Activated CD8-positive, alpha-beta memory T cell treated with anti-CD3 and anti-CD28 coated beads, Interleukin-2, amount 50 U/mL, for 24 hours (primary cell): Measurements from ENCODE around the gene XXYLT1.
"Not testable (repeated sequence)": the region's sequence is repeated elsewhere in the genome, so short reads cannot be mapped to it uniquely, and the experiment has no call there.

Source experiments
- DNase-seq: peaks from one replicate; pipeline ENCODE4 v3.0.0-alpha.2; 2020; ENCODE audit errors: extremely low read depth

The XXYLT1 gene

GRCh38 chr3:195063581-195064193 lies 207.3 kb downstream of the XXYLT1 start:
- DNase-seq, result no peak

GRCh38 chr3:195062866-195063540 lies 208.0 kb downstream of the XXYLT1 start:
- no peak for DNase-seq

GRCh38 chr3:195061756-195062655 lies 209.0 kb downstream of the XXYLT1 start:
- no peak for DNase-seq

DNA sequence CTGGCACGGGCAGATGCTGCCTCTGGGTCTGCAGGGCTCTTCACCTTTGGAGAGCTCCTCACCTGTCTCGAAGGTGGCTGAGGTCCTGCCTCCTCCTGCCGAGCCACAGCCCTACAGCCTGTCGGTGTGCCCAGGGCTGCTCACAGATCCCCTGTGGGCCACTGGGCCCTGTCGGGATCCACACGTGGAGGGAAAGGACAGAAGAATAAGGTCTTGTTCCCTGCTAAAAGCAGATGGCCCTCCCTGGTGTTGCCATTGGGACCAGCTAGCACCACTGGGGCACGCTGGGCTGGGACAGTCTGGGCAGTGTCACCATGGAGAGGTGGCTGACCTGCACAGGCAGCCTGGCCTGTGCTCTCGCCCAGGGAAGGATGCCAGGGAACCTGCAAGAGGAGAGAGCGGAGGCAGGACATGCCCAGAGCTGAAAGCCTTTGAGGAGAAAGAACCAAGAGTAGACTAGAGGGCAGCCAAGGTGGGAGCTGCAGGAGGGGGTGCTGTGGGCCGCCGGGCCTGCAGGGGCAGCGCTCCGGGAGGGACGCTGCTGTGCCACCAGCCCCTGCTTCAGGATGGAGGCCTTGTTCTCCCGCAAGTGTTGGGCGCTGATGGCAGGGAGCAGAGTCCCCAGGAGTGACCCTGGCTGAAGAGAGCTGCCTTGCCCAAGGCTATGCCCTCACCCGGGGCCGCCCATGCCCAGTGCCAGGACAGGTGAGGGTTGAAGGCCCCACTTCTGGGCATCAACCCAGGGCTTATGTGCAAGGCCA lies 210.2 kb downstream of the XXYLT1 start:
- DNase-seq, result no peak

DNA sequence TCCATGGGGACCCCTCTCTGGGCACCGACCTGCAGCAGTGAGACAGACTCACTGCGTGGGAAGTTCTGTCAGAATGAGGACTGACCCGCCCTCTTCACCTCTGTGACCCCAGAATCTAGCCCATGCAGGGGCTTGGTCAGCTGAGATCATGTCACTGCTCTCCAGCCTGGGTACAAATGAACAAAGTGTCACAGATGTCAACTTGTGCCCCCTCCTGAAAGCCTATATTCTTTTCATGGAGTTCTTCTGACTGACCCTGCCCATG lies 210.8 kb downstream of the XXYLT1 start:
- DNase-seq, result no peak

DNA sequence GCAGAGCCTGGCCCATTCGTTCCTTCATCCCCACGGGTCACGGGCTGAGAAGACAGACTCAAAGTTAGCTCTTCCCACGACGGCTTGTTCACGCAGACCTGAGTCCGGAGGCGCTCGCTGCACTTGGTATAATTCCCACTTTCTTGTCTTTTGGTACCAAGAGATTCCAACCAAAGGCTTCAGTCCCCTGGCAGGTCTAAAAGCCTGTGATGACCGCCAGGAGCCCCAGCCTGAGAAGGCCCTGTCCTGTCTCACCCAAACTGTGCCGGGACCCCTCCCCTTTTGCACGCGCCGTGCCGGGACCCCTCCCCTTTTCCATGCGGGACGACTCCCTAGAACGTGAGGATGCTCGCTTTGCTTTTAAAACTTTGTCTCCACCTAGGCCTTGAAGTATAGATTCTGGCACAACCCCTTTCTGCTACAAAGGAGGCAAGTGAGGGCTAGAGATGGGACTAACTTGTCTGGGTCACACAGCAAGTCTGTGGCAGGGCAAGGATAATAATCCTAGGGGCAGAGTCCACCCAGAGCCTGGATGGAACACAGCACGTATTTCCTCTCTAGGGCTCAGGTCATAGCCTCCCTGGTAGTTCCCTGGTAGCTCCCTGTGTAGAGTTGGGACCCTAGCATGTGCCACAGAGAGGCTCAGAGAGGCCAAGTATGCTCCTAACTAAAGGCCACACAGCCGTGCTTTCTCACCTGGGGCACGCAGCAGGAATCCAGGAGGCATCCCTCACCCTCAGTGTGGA lies 211.3 kb downstream of the XXYLT1 start:
- DNase-seq, result no peak

DNA sequence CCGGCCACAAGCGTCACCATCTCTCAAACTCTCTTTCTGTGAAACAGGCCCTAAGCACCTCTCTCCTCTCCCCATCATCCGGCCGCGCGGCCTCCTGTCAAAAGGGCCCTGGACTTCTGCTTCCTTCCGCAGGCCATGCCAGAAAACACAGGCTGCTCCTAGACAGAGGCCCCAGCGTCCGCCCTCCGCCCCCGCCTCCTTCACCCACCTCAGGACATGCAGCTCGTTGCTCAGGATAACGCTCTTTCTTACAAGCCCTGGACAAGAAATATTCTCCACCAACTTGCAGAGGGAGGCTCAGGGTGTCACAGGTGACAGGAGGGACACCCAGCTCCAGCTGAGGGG lies 212.0 kb downstream of the XXYLT1 start:
- DNase-seq, result no peak

- no peak for DNase-seq
These were observed 212.5 kb downstream of the XXYLT1 start for GRCh38 chr3:195058336-195059005.

- DNase-seq, result no peak
These were observed 213.2 kb downstream of the XXYLT1 start for GRCh38 chr3:195057716-195058115.

- no peak for DNase-seq
These were observed 214.5 kb downstream of the XXYLT1 start for GRCh38 chr3:195056506-195056905.

- no peak for DNase-seq
These were observed 216.6 kb downstream of the XXYLT1 start for GRCh38 chr3:195054311-195054710.

DNA sequence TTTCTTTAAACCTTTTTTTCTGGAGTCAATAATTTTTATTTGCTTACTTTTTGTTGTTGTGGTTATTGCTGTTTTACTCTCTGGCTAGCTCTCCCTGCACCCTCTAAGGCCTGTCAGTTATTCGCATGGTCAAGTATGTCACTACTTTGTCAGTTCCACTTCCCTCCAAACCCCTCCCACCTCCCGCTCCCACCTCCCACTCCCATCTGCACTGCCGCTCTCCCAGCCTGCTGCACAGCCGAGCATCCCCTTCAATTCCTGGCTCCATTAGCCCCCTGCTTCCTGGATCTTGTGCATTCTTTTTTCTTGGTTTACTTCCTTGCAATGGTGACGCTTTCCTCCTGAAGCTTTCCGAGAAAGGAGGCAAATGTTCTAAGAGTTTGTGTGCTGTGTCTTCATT lies 218.0 kb downstream of the XXYLT1 start:
- no peak for DNase-seq

- DNase-seq, result not testable (repeated sequence)
These were observed 220.7 kb downstream of the XXYLT1 start for GRCh38 chr3:195050296-195050695.

DNA sequence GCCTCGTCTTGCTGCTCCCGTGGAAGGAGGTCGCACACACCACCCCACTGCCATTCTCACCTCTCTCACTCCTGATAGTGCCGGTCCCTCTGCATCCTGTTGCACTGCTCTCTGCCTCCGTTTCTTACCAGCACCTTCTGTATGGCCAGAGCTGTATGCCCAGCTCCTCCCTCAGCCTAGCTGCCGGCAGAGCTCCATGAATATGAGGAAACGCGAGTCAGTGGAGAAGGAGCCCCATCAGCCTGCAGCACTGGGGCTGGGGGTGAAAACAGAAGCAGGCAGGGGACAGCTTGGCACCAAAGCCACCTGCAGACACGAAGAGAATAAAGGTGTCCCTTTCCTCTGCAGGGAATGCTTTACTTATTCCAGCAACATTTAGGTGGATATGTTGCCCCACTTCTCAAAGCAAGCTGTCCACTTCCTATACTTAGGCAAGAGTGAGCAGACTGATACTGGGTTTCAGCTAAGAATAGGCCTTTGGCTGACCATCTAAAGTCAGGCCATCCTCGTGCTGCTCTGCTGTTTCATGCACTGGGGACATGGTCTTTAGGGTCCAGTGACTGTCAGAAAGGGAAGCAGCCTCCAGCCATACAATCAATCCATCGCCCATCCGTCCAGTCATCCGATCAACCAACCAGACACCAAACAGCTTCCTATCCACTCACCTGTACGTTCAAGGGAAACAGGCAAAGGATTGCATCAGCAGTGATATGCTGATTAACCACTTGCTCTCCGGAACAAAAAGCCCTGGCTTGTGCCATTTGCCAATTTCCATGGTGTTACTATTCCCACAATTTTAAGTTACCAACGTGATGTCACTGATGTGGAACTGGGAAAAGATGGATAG lies 222.7 kb downstream of the XXYLT1 start:
- no peak for DNase-seq

GRCh38 chr3:195047536-195047935 lies 223.4 kb downstream of the XXYLT1 start:
- no peak for DNase-seq

- DNase-seq, result no peak
These were observed 224.5 kb downstream of the XXYLT1 start for GRCh38 chr3:195046441-195046840.

GRCh38 chr3:195045481-195046210 lies 225.3 kb downstream of the XXYLT1 start:
- DNase-seq, result no peak

- no peak for DNase-seq
These were observed 226.5 kb downstream of the XXYLT1 start for GRCh38 chr3:195044411-195044810.

DNA sequence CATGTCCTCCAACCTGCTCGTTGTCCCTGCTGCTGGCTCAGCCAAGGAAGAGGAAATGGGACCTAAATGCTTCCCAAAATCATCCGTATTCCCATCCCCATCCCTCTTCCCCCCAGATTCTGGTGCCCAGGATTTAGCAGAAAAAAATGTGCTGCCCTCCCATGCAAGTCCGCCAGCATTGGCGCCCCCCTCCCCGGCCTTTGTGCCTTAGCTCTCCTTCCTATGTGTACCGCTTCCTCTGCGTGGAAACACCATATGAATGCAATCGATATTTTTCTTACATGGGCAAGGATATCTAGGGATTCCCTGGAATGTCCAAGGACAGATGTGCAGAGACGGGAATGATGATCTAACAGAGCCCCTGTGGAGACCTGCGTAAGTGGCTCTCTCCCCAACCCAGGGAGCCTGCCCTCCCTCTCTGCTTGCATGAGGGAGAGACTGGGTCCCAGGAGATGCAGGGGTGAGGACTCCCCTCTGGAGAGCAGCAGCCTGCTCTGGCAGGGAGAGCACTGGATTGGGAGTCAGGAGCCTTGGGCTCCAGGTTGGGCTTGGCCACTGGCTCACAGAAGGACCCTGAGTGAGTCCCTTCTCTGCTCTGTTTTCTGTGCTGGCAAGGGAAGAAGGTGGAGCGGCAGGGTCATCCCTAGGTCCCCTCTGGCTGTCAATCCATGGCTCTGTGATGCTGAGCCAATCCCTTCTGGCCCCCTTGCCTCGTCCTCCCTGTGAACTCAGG lies 227.2 kb downstream of the XXYLT1 start:
- no peak for DNase-seq
